Skeletal muscle tissue (tissue), 4 donors: Measurements from ENCODE around the gene PHF1. TPM values are rescaled to one million over a fixed set of nuclear protein-coding genes. Genes with fewer than 3 reads are reported as not detected.

ENCODE experiments used
- H3K27ac ChIP-seq: one replicate; pipeline ENCODE4 v1.7.0; 2013; ENCODE audit warnings: mild to moderate bottlenecking, low read depth, low read length, inconsistent platforms
- H3K27me3 ChIP-seq, 3 donors: one replicate each; pipeline ENCODE4 v1.7.0; 2013; ENCODE audit warnings: low read length in 3 of 3; ENCODE audit not compliant: control insufficient read depth in 3 of 3, insufficient read depth in 3 of 3
- H3K36me3 ChIP-seq, 3 donors: one replicate each; pipeline ENCODE4 v1.7.0; 2013; ENCODE audit warnings: low read length in 3 of 3; ENCODE audit not compliant: control insufficient read depth in 3 of 3, insufficient read depth in 3 of 3
- H3K4me1 ChIP-seq, 3 donors: one replicate each; pipeline ENCODE4 v1.7.0; 2013; ENCODE audit warnings: low read length in 3 of 3, mild to moderate bottlenecking in 3 of 3; ENCODE audit not compliant: control insufficient read depth in 3 of 3, insufficient read depth in 3 of 3
- H3K4me3 ChIP-seq, 3 donors: one replicate each; pipeline ENCODE4 v1.7.0; 2013; ENCODE audit warnings: low read length in 3 of 3
- H3K9ac ChIP-seq, 3 donors: one replicate each; pipeline ENCODE4 v1.7.0; 2013; ENCODE audit warnings: low read length in 3 of 3, mild to moderate bottlenecking in 3 of 3, moderate library complexity in 2 of 3, low read depth in 1 of 3
- H3K9me3 ChIP-seq, 3 donors: one replicate each; pipeline ENCODE4 v1.7.0; 2013; ENCODE audit warnings: low read length in 3 of 3; ENCODE audit not compliant: control insufficient read depth in 3 of 3
- total RNA-seq: library from RNA; depleted of rRNA; stranded (reverse); fragments of >200 nt; gene quantifications from one replicate; pipeline ENCODE4 v1.2.3, GENCODE V29; 2014
- donor health status: Osteomylitis.

The PHF1 gene
- total RNA-seq, 1 donor from 2014 or later, result 5.7 TPM

- Histone ChIP-seq H3K27me3 (peaks cover 0 to 24% (median 0%) of the 10 kb centered on the region in 3 donors), H3K36me3 (no peaks in the 10 kb centered on the region), H3K9me3 (no peaks in the 10 kb centered on the region), H3K4me3 (peak overlapping the region; percentile 66 to 79 (median 78)), H3K9ac (peak overlapping the region; percentile 68 to 86 (median 83)), H3K27ac (peak overlapping the region; percentile 80), H3K4me1 (peaks cover 33 to 37% (median 35%) of the 10 kb centered on the region in 3 donors)
These were observed 15.1 kb downstream of the PHF1 start for GRCh38 chr6:33425668-33426577.

DNA sequence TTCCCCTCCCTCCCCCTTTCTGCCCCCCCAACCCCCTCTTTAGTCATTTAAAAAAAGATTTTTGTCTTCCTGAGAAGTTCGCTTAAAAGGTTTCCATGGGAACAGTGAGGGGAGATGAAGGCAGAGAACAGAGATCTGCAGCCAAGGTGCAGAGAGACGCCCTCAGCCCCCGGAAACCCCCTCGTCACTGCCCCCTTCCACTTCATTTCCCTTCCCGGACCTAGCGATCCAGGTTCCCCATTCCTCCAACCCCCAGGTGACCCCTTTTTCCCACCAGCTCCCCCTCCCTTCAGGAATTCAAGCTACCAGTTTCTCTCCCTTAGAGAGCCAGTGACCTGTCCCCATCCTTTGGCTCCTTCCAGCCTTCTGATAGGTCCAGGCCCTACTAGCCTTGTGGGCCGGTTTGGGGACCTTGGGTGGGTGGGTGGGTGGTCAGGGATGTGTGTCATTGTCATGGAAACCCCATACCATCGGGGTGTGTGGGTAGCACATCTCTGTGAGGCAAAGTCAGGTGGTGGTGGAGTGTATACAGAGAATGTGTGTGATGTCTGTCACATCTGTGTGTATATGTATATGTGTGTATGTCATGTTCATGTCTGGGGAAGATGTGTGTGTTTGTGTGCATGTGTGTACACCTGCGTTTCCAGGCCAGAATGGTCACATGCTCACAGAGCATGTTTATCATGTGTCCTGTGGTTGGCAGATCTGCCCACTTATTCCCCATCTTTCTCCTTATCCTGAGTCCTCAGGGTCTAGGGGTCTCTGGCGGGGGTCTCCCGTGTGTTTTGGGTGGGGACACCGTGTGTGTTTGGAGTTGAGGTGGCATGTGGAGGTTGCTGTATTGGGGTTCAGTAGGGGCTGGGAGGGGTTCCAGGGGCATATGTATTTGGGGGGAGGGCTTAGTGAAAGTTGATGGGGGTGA is 16.0 kb downstream of the PHF1 start:
- peaks cover 0 to 24% (median 0%) of the 10 kb centered on the region in 3 donors for H3K27me3 ChIP-seq
- H3K4me3 ChIP-seq, result peak overlapping the region; percentile 68 to 78 (median 78)
- H3K9ac ChIP-seq, result peak overlapping the region in 2 of 3 donors; percentile 45 to 75
- peak overlapping the region; percentile 80 for H3K27ac ChIP-seq
- no peaks in the 10 kb centered on the region for H3K9me3 ChIP-seq
- no peaks in the 10 kb centered on the region for H3K36me3 ChIP-seq
- H3K4me1 ChIP-seq, result peaks cover 35 to 37% (median 37%) of the 10 kb centered on the region in 3 donors

- H3K27me3 ChIP-seq, result peaks cover 0 to 24% (median 0%) of the 10 kb centered on the region in 3 donors
- H3K27ac ChIP-seq, result peak overlapping the region; percentile 25
- peak overlapping the region; percentile 68 to 78 (median 75) for H3K4me3 ChIP-seq
- H3K36me3 ChIP-seq, result no peaks in the 10 kb centered on the region
- peaks cover 35 to 37% (median 37%) of the 10 kb centered on the region in 3 donors for H3K4me1 ChIP-seq
- H3K9ac ChIP-seq, result peak overlapping the region; percentile 45 to 75 (median 61)
- H3K9me3 ChIP-seq, result no peaks in the 10 kb centered on the region
These were observed 16.9 kb downstream of the PHF1 start for GRCh38 chr6:33427585-33428223.

GRCh38 chr6:33428224-33428965 is 17.6 kb downstream of the PHF1 start:
- no peaks in the 10 kb centered on the region for H3K9me3 ChIP-seq
- peak overlapping the region; percentile 24 to 63 (median 62) for H3K4me3 ChIP-seq
- peaks cover 0 to 23% (median 0%) of the 10 kb centered on the region in 3 donors for H3K27me3 ChIP-seq
- H3K9ac ChIP-seq, result peak overlapping the region in 1 of 3 donors; percentile 60
- H3K27ac ChIP-seq, result peak overlapping the region; percentile 13
- peaks cover 37 to 41% (median 40%) of the 10 kb centered on the region in 3 donors for H3K4me1 ChIP-seq
- no peaks in the 10 kb centered on the region for H3K36me3 ChIP-seq

DNA sequence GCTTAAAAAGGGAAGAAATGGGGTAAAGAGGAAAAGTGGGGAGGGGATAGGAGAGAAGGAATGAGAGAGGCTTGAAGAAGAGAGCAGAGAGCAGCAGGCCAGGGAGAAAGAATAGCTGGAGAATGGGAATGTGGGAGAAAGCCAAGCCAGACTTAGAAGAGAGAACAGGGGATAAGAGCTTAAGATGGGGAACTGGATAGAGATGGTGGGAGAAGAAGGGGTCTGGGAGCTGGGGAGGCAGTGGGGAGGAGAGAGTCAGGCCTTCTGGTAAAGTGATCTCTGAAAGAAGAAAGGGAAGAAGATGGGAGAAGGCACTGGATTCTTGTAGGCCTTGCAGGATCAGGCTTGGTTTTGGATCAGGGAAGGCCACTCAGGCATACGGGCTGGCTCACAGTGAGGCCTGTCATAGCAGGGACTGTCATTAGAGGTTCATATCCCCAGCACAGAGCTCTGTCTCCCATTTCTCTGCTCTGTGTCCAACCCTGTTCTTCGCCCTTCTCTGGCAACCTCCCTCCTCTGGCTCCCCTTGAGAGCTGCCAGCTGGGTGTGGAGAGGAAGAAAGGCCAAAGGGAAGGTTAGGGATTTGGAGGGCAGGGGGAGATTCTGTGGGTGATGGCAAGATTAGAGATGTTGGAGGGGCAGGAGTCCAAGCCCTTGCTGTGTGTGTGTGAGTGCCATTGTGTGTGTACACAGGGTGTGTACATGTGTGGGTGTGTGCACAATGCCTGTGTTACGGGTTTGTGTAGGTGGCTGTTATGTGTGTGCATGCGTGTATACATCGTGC is 18.3 kb downstream of the PHF1 start:
- Histone ChIP-seq H3K27ac (peak overlapping the region; percentile 13), H3K36me3 (no peaks in the 10 kb centered on the region), H3K9ac (peak overlapping the region in 1 of 3 donors; percentile 3), H3K9me3 (no peaks in the 10 kb centered on the region), H3K4me1 (peaks cover 40 to 48% (median 46%) of the 10 kb centered on the region in 3 donors), H3K4me3 (no peak overlapping the region), H3K27me3 (peaks cover 0 to 15% (median 0%) of the 10 kb centered on the region in 3 donors)

GRCh38 chr6:33429750-33430052 is 18.9 kb downstream of the PHF1 start:
- peaks cover 0 to 11% (median 0%) of the 10 kb centered on the region in 3 donors for H3K27me3 ChIP-seq
- no peak overlapping the region for H3K27ac ChIP-seq
- H3K9ac ChIP-seq, result no peak overlapping the region
- H3K4me3 ChIP-seq, result no peak overlapping the region
- H3K9me3 ChIP-seq, result no peaks in the 10 kb centered on the region
- H3K4me1 ChIP-seq, result peaks cover 35 to 43% (median 42%) of the 10 kb centered on the region in 3 donors
- H3K36me3 ChIP-seq, result no peaks in the 10 kb centered on the region

- Histone ChIP-seq H3K36me3 (peaks cover 0 to 1% (median 0%) of the 10 kb centered on the region in 3 donors), H3K9ac (no peak overlapping the region), H3K27me3 (peaks cover 0 to 5% (median 0%) of the 10 kb centered on the region in 3 donors), H3K27ac (no peak overlapping the region), H3K4me1 (peaks cover 29 to 37% (median 35%) of the 10 kb centered on the region in 3 donors), H3K9me3 (no peaks in the 10 kb centered on the region), H3K4me3 (no peak overlapping the region)
These were observed 19.5 kb downstream of the PHF1 start for GRCh38 chr6:33430334-33430733.

GRCh38 chr6:33430991-33431879 is 20.4 kb downstream of the PHF1 start:
- no peak overlapping the region for H3K9ac ChIP-seq
- H3K27me3 ChIP-seq, result peaks cover 0 to 5% (median 0%) of the 10 kb centered on the region in 3 donors
- H3K36me3 ChIP-seq, result peaks cover 0 to 6% (median 0%) of the 10 kb centered on the region in 3 donors
- no peak overlapping the region for H3K4me3 ChIP-seq
- H3K9me3 ChIP-seq, result no peaks in the 10 kb centered on the region
- no peak overlapping the region for H3K27ac ChIP-seq
- H3K4me1 ChIP-seq, result peaks cover 28 to 34% (median 34%) of the 10 kb centered on the region in 3 donors
